HL-60 (cell line): ENCODE data around the gene NMRK1.
A peak's percentile ranks its signal among the peaks of the same experiment; 100 is the strongest.

Experiments used
- DNase-seq, 2 experiments: peaks; one replicate each; pipeline ENCODE4 v3.0.0-alpha.2; 2010 to 2020; ENCODE audit warnings: low read depth in 1 of 2, low spot score in 1 of 2
- H3K27ac ChIP-seq: fragments of 250-450 bp; sonication (Bioruptor Pico); replicated peaks from 2 replicates; pipeline ENCODE4 v1.5.1; 2020; ENCODE audit warnings: mild to moderate bottlenecking, moderate library complexity
- H3K27me3 ChIP-seq: fragments of 250-450 bp; sonication (Bioruptor Pico); 2 replicates; pipeline ENCODE4 v1.5.1; 2021; ENCODE audit warnings: mild to moderate bottlenecking, moderate library complexity; ENCODE audit not compliant: insufficient read depth, poor library complexity, severe bottlenecking
- H3K4me3 ChIP-seq: replicated peaks from 2 replicates; pipeline ENCODE4 v1.5.1; 2011; ENCODE audit warnings: mild to moderate bottlenecking, control low read depth, low read length; ENCODE audit not compliant: insufficient read depth
- GABPA ChIP-seq: IDR thresholded peaks from 2 replicates; pipeline ENCODE4 v1.6.1; 2012; ENCODE audit warnings: low read depth
- POLR2AphosphoS5 ChIP-seq: IDR thresholded peaks from 2 replicates; pipeline ENCODE4 v1.6.1; 2012; ENCODE audit warnings: low read depth
- REST ChIP-seq: IDR thresholded peaks from 2 replicates; pipeline ENCODE4 v1.6.1; 2012; ENCODE audit warnings: low read depth; ENCODE audit not compliant: insufficient replicate concordance
- SPI1 ChIP-seq: IDR thresholded peaks from 2 replicates; pipeline ENCODE4 v1.6.1; 2012; ENCODE audit warnings: low read depth, mild to moderate bottlenecking, borderline replicate concordance
- TF ChIP-seq, protein P1 (sequence below): IDR thresholded peaks from one replicate; pipeline ENCODE4 v1.5.1; 2011; ENCODE audit warnings: low read length, control low read depth, inconsistent platforms; ENCODE audit not compliant: insufficient read depth

The NMRK1 gene

DNA sequence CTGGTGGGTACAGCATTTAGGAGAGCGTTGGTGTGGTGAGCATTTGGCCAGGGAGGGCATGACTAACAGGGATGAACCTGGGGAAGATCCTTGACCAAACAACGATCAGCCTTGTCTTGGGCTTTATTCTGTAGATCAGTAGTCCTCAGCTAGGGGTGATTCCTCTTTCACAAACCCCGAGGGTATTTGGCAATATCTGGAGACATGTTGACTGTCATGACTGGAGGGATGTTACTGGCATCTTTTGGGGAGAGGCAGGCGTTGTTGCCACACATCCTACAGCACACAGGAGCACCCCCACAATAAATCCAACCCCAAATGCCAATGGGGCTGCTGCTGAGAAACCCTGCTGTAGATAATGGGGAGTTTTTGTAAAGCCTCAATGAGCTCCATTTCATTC is 44.3 kb upstream of the NMRK1 start:
- Histone ChIP-seq H3K4me3 (no peak overlapping the region), H3K27me3 (no peaks in the 10 kb centered on the region), H3K27ac (no peak overlapping the region)
- no peak for TF ChIP-seq GABPA
- TF ChIP-seq, protein P1, sequence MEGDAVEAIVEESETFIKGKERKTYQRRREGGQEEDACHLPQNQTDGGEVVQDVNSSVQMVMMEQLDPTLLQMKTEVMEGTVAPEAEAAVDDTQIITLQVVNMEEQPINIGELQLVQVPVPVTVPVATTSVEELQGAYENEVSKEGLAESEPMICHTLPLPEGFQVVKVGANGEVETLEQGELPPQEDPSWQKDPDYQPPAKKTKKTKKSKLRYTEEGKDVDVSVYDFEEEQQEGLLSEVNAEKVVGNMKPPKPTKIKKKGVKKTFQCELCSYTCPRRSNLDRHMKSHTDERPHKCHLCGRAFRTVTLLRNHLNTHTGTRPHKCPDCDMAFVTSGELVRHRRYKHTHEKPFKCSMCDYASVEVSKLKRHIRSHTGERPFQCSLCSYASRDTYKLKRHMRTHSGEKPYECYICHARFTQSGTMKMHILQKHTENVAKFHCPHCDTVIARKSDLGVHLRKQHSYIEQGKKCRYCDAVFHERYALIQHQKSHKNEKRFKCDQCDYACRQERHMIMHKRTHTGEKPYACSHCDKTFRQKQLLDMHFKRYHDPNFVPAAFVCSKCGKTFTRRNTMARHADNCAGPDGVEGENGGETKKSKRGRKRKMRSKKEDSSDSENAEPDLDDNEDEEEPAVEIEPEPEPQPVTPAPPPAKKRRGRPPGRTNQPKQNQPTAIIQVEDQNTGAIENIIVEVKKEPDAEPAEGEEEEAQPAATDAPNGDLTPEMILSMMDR, result no peak
- TF ChIP-seq POLR2AphosphoS5, result no peak
- no peak for TF ChIP-seq REST
- no peak for TF ChIP-seq SPI1
- DNase-seq, result peak; percentile 41 to 69

DNA sequence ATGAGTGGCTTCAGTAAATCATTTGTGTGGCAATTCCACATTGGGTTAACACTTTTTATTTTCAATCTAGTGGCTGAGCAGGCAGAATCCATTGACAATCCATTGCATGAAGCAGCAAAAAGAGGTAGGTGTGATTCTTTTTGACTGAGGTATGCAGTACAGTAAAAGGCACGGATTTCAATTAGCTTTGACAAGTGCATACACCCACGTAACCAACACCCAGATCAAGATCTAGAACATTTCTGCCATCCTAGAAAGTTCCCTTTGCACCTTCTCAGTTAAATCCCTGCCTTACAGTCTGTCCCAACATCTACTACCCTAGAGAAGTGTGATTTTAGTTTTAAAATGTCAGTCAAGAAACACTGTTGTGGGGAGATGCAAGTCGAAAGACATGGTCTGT is 43.7 kb upstream of the NMRK1 start:
- H3K4me3 ChIP-seq, result no peak overlapping the region
- no peak for TF ChIP-seq SPI1
- TF ChIP-seq REST, result no peak
- TF ChIP-seq GABPA, result no peak
- TF ChIP-seq POLR2AphosphoS5, result no peak
- TF ChIP-seq, protein P1, result no peak
- no peak for DNase-seq
- H3K27ac ChIP-seq, result no peak overlapping the region
- H3K27me3 ChIP-seq, result no peaks in the 10 kb centered on the region

GRCh38 chr9:75130621-75131230 is 42.8 kb upstream of the NMRK1 start:
- Histone ChIP-seq H3K27me3 (no peaks in the 10 kb centered on the region), H3K4me3 (no peak overlapping the region), H3K27ac (no peak overlapping the region)
- DNase-seq, result no peak
- TF ChIP-seq, protein P1, result no peak
- no peak for TF ChIP-seq GABPA
- TF ChIP-seq REST, result no peak
- no peak for TF ChIP-seq SPI1
- no peak for TF ChIP-seq POLR2AphosphoS5
